ENCODE results near the gene ADAMTS3. TPM values are rescaled to one million over a fixed set of nuclear protein-coding genes. Genes with fewer than 3 reads are reported as not detected.

ADAMTS3 gene
- total RNA-seq, 1 experiment from 2014 or later, result 0.39 TPM

DNA sequence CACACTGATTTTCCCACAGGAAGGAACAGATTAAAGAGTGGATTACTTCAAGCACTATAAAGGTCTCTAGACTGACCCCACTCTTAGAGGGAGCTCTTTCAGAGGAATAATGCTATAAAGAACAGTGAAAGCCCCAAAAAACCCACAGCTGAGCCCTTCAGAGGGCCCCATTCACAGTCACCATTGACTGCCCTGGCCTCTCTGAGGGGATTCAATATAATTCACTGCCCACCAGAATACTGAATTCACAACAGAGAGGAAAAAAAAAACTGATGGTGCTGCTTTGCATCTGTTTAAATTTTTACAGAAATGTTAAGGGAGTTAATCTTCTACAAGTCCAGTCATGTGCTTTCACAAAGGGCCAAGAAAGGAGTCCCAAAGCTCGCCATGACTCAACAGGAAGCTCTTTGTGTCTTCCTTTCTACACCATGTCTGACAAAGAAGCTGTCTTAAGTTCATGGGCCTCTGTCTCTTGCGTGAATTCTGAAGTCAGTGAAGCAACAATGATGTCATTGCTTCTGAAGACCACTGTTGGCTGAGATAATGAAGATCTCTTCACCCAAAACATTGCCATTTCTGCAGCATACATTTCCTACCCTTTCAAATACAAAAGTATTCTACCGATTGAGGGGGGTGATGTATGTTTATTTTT is 174.9 kb downstream of the ADAMTS3 start:
- intact Hi-C loops (cut with micrococcal nuclease; ENCODE audit: unreplicated experiment), result no loop called here
- Histone ChIP-seq H3K9me3 (ENCODE audit: control insufficient read depth, insufficient read depth, low read depth, low read length) (no peaks in the 10 kb centered on the region), H3K27ac (ENCODE audit: low read length) (no peak overlapping the region), H3K4me3 (ENCODE audit: low read depth in 2 of 2, low read length in 2 of 2) (no peak overlapping the region), H3K4me1 (ENCODE audit: control insufficient read depth, insufficient read depth, low read length) (no peaks in the 10 kb centered on the region), H3K27me3 (ENCODE audit: control insufficient read depth, insufficient read depth, low read length) (no peaks in the 10 kb centered on the region), H3K36me3 (ENCODE audit: control insufficient read depth, insufficient read depth, low read length) (no peaks in the 10 kb centered on the region)
- in situ Hi-C loops (cut with HindIII; ENCODE audit: low pct_unique_long_range_greater_than_20kb, low sequenced_read_pairs), result no loop called here
- CTCF ChIA-PET, result no interaction called here
- TF ChIP-seq, protein P1, sequence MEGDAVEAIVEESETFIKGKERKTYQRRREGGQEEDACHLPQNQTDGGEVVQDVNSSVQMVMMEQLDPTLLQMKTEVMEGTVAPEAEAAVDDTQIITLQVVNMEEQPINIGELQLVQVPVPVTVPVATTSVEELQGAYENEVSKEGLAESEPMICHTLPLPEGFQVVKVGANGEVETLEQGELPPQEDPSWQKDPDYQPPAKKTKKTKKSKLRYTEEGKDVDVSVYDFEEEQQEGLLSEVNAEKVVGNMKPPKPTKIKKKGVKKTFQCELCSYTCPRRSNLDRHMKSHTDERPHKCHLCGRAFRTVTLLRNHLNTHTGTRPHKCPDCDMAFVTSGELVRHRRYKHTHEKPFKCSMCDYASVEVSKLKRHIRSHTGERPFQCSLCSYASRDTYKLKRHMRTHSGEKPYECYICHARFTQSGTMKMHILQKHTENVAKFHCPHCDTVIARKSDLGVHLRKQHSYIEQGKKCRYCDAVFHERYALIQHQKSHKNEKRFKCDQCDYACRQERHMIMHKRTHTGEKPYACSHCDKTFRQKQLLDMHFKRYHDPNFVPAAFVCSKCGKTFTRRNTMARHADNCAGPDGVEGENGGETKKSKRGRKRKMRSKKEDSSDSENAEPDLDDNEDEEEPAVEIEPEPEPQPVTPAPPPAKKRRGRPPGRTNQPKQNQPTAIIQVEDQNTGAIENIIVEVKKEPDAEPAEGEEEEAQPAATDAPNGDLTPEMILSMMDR (IDR thresholded peaks at IDR 0.05), result no peak
- TF ChIP-seq SIN3A (IDR thresholded peaks at IDR 0.05; ENCODE audit: borderline replicate concordance, insufficient read depth, low read depth, low read length) (no peak), TCF7L2 (IDR thresholded peaks at IDR 0.05; ENCODE audit: low read depth, low read length) (no peak), POLR2AphosphoS5 (IDR thresholded peaks at IDR 0.05; ENCODE audit: low read depth, low read length) (no peak)
- TF ChIP-seq, protein P2, sequence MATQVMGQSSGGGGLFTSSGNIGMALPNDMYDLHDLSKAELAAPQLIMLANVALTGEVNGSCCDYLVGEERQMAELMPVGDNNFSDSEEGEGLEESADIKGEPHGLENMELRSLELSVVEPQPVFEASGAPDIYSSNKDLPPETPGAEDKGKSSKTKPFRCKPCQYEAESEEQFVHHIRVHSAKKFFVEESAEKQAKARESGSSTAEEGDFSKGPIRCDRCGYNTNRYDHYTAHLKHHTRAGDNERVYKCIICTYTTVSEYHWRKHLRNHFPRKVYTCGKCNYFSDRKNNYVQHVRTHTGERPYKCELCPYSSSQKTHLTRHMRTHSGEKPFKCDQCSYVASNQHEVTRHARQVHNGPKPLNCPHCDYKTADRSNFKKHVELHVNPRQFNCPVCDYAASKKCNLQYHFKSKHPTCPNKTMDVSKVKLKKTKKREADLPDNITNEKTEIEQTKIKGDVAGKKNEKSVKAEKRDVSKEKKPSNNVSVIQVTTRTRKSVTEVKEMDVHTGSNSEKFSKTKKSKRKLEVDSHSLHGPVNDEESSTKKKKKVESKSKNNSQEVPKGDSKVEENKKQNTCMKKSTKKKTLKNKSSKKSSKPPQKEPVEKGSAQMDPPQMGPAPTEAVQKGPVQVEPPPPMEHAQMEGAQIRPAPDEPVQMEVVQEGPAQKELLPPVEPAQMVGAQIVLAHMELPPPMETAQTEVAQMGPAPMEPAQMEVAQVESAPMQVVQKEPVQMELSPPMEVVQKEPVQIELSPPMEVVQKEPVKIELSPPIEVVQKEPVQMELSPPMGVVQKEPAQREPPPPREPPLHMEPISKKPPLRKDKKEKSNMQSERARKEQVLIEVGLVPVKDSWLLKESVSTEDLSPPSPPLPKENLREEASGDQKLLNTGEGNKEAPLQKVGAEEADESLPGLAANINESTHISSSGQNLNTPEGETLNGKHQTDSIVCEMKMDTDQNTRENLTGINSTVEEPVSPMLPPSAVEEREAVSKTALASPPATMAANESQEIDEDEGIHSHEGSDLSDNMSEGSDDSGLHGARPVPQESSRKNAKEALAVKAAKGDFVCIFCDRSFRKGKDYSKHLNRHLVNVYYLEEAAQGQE (IDR thresholded peaks at IDR 0.05; ENCODE audit: insufficient read depth in 1 of 2, low read depth in 2 of 2, low read length in 1 of 2), result no peak
- POLR2A ChIA-PET, result no interaction called here
- ATAC-seq (no peak), DNase-seq (ENCODE audit: low read depth, low spot score) (no peak)
- BruUV-seq (replicated peaks), result no TSS peak

DNA sequence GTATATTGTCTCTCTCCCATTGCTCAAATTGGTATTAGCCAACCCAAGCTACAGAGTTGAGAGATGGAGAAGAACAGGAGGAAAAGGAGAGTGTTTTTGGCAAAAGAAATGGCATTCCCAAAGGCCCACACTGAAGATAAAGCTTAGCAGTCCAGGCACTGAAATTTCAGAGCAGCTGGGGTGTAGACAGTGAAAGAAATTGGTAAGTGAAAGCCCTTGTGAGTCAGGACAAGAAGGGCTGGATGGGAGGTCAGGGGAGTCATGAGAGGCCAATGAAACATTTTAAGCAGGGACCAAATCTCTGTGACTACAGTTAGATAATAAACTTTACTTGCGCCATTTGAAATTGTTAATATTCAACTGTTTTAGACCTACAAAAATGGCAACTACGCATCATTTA is 177.7 kb downstream of the ADAMTS3 start:
- Histone ChIP-seq H3K4me3 (ENCODE audit: low read depth in 2 of 2, low read length in 2 of 2) (no peak overlapping the region), H3K36me3 (ENCODE audit: control insufficient read depth, insufficient read depth, low read length) (no peaks in the 10 kb centered on the region), H3K27ac (ENCODE audit: low read length) (no peak overlapping the region), H3K9me3 (ENCODE audit: control insufficient read depth, insufficient read depth, low read depth, low read length) (no peaks in the 10 kb centered on the region), H3K27me3 (ENCODE audit: control insufficient read depth, insufficient read depth, low read length) (no peaks in the 10 kb centered on the region), H3K4me1 (ENCODE audit: control insufficient read depth, insufficient read depth, low read length) (no peaks in the 10 kb centered on the region)
- in situ Hi-C loops (cut with HindIII; ENCODE audit: low pct_unique_long_range_greater_than_20kb, low sequenced_read_pairs), result no loop called here
- DNase-seq (ENCODE audit: low read depth, low spot score) (no peak), ATAC-seq (no peak)
- intact Hi-C loops (cut with micrococcal nuclease; ENCODE audit: unreplicated experiment), result no loop called here
- BruUV-seq (replicated peaks), result no TSS peak
- TF ChIP-seq POLR2AphosphoS5 (IDR thresholded peaks at IDR 0.05; ENCODE audit: low read depth, low read length) (no peak), TCF7L2 (IDR thresholded peaks at IDR 0.05; ENCODE audit: low read depth, low read length) (no peak), SIN3A (IDR thresholded peaks at IDR 0.05; ENCODE audit: borderline replicate concordance, insufficient read depth, low read depth, low read length) (no peak)
- TF ChIP-seq, protein P1 (IDR thresholded peaks at IDR 0.05), result no peak
- TF ChIP-seq, protein P2 (IDR thresholded peaks at IDR 0.05; ENCODE audit: insufficient read depth in 1 of 2, low read depth in 2 of 2, low read length in 1 of 2), result no peak
- ChIA-PET CTCF (no interaction called here), POLR2A (no interaction called here)

All from Panc1 (cell line).